KMS-11 (cell line): ENCODE data around the gene HNRNPA2B1.
"Not testable (repeated sequence)": the region's sequence is repeated elsewhere in the genome, so short reads cannot be mapped to it uniquely, and the experiment has no call there.

ENCODE experiments used
- H2AFZ ChIP-seq: fragments of 200-600 bp; sonication (generic); 2 replicates; pipeline ENCODE4 v1.6.1; 2016; ENCODE audit warnings: antibody characterized with exemption, mixed run types, low read depth
- H3K27ac ChIP-seq: fragments of 200-600 bp; sonication (generic); 2 replicates; pipeline ENCODE4 v1.6.1; 2016; ENCODE audit warnings: mild to moderate bottlenecking, mixed run types
- H3K27me3 ChIP-seq: fragments of 200-600 bp; sonication (generic); 2 replicates; pipeline ENCODE4 v1.6.1; 2017; ENCODE audit warnings: mild to moderate bottlenecking, low read depth, mixed run types, moderate library complexity; ENCODE audit not compliant: insufficient read depth
- H3K36me3 ChIP-seq: fragments of 200-600 bp; sonication (generic); 2 replicates; pipeline ENCODE4 v1.6.1; 2017; ENCODE audit warnings: mild to moderate bottlenecking, mixed run types; ENCODE audit not compliant: insufficient read depth
- H3K4me1 ChIP-seq: fragments of 200-600 bp; sonication (generic); 2 replicates; pipeline ENCODE4 v1.6.1; 2016; ENCODE audit warnings: mild to moderate bottlenecking, low read depth, mixed run types; ENCODE audit not compliant: poor library complexity, severe bottlenecking
- H3K4me2 ChIP-seq: fragments of 200-600 bp; sonication (generic); 2 replicates; pipeline ENCODE4 v1.7.0; 2016; ENCODE audit warnings: mild to moderate bottlenecking, mixed run types
- H3K4me3 ChIP-seq: fragments of 200-600 bp; sonication (generic); IDR thresholded peaks from 2 replicates; pipeline ENCODE4 v1.6.1; 2017; ENCODE audit warnings: low read depth, low read length, mixed read lengths; ENCODE audit not compliant: insufficient read depth
- H3K79me2 ChIP-seq: fragments of 200-600 bp; sonication (generic); 2 replicates; pipeline ENCODE4 v1.6.1; 2016; ENCODE audit warnings: low read depth, mixed run types; ENCODE audit not compliant: insufficient read depth
- H3K9ac ChIP-seq: fragments of 200-600 bp; sonication (generic); 2 replicates; pipeline ENCODE4 v1.6.1; 2016; ENCODE audit warnings: mild to moderate bottlenecking, mixed run types
- H4K20me1 ChIP-seq: fragments of 200-600 bp; sonication (generic); 2 replicates; pipeline ENCODE4 v1.6.1; 2016; ENCODE audit warnings: mild to moderate bottlenecking, mixed run types; ENCODE audit not compliant: insufficient read depth
- CTCF ChIP-seq: fragments of 200-600 bp; sonication (generic); conservative IDR thresholded peaks from 2 replicates; pipeline ENCODE4 v1.6.1; 2017; ENCODE audit warnings: low read depth, mild to moderate bottlenecking, antibody characterized with exemption, low read length, moderate library complexity, mixed read lengths

The HNRNPA2B1 gene

GRCh38 chr7:26180792-26181198 lies 19.8 kb downstream of the HNRNPA2B1 start:
- no peak for TF ChIP-seq CTCF
- Histone ChIP-seq H3K4me3 (no peak overlapping the region), H3K4me2 (no peak overlapping the region), H3K4me1 (peaks cover 23% of the 10 kb centered on the region), H3K27ac (peak overlapping the region; percentile 36; the same call in 1 of the 2 replicates), H3K9ac (no peak overlapping the region), H3K79me2 (peaks cover 12% of the 10 kb centered on the region; the same call in 1 of the 2 replicates), H2AFZ (no peak overlapping the region), H4K20me1 (no peaks in the 10 kb centered on the region; the same call in none of the 2 replicates), H3K27me3 (no peaks in the 10 kb centered on the region), H3K36me3 (no peaks in the 10 kb centered on the region)

GRCh38 chr7:26179826-26180497 lies 20.6 kb downstream of the HNRNPA2B1 start:
- H2AFZ ChIP-seq: no peak overlapping the region
- no peak for TF ChIP-seq CTCF
- H3K9ac ChIP-seq: no peak overlapping the region
- H3K4me3 ChIP-seq: no peak overlapping the region
- no peaks in the 10 kb centered on the region for H3K27me3 ChIP-seq
- H4K20me1 ChIP-seq: no peaks in the 10 kb centered on the region; the same call in none of the 2 replicates
- H3K4me1 ChIP-seq: peaks cover 16% of the 10 kb centered on the region
- H3K27ac ChIP-seq: no peak overlapping the region
- H3K36me3 ChIP-seq: no peaks in the 10 kb centered on the region
- no peak overlapping the region for H3K4me2 ChIP-seq
- peaks cover 19% of the 10 kb centered on the region; the same call in 1 of the 2 replicates for H3K79me2 ChIP-seq

- H3K36me3 ChIP-seq: no peaks in the 10 kb centered on the region
- H3K27me3 ChIP-seq: no peaks in the 10 kb centered on the region
- no peak overlapping the region for H3K4me3 ChIP-seq
- H3K4me2 ChIP-seq: no peak overlapping the region
- TF ChIP-seq CTCF: no peak
- peaks cover 24% of the 10 kb centered on the region; the same call in 1 of the 2 replicates for H3K79me2 ChIP-seq
- no peak overlapping the region for H3K27ac ChIP-seq
- H2AFZ ChIP-seq: no peak overlapping the region
- H3K4me1 ChIP-seq: peaks cover 16% of the 10 kb centered on the region
- H3K9ac ChIP-seq: no peak overlapping the region
- H4K20me1 ChIP-seq: no peaks in the 10 kb centered on the region; the same call in none of the 2 replicates
Measured at GRCh38 chr7:26179422-26179821, 21.1 kb downstream of the HNRNPA2B1 start.

GRCh38 chr7:26178272-26178960 lies 22.1 kb downstream of the HNRNPA2B1 start:
- no peak overlapping the region for H2AFZ ChIP-seq
- H3K4me3 ChIP-seq: no peak overlapping the region
- TF ChIP-seq CTCF: no peak
- H3K9ac ChIP-seq: no peak overlapping the region
- no peak overlapping the region for H3K4me2 ChIP-seq
- peaks cover 16% of the 10 kb centered on the region for H3K4me1 ChIP-seq
- H3K27ac ChIP-seq: no peak overlapping the region
- peaks cover 34% of the 10 kb centered on the region; the same call in 1 of the 2 replicates for H3K79me2 ChIP-seq
- H3K36me3 ChIP-seq: no peaks in the 10 kb centered on the region
- H3K27me3 ChIP-seq: no peaks in the 10 kb centered on the region
- peaks cover 3% of the 10 kb centered on the region for H4K20me1 ChIP-seq

- Histone ChIP-seq H3K79me2 (peaks cover 46% of the 10 kb centered on the region), H3K4me1 (peaks cover 18% of the 10 kb centered on the region)
- not testable (repeated sequence) for H3K4me2 ChIP-seq, H2AFZ ChIP-seq, H4K20me1 ChIP-seq, H3K4me3 ChIP-seq, H3K36me3 ChIP-seq, H3K9ac ChIP-seq, H3K27me3 ChIP-seq, H3K27ac ChIP-seq
Measured at GRCh38 chr7:26177269-26177668, 23.3 kb downstream of the HNRNPA2B1 start.

GRCh38 chr7:26176696-26177095 lies 23.9 kb downstream of the HNRNPA2B1 start:
- H3K79me2 ChIP-seq: peaks cover 52% of the 10 kb centered on the region
- H3K4me2 ChIP-seq, H3K9ac ChIP-seq, H4K20me1 ChIP-seq, H3K4me3 ChIP-seq, H3K27ac ChIP-seq, H3K27me3 ChIP-seq, H3K36me3 ChIP-seq, H2AFZ ChIP-seq: not testable (repeated sequence)
- peaks cover 21% of the 10 kb centered on the region for H3K4me1 ChIP-seq
